ENCODE data around the gene HS3ST4.

Gene HS3ST4

GRCh38 chr16:26178298-26178697 lies 486.5 kb downstream of the HS3ST4 start:
- TF ChIP-seq CTCF (IDR thresholded peaks at IDR 0.05; ENCODE audit: control insufficient read depth, insufficient read depth, low read depth, low read length, missing control alignments) = no peak

GRCh38 chr16:26186091-26186615 lies 494.4 kb downstream of the HS3ST4 start:
- no peak overlapping the region for H3K4me3 ChIP-seq (ENCODE audit: control insufficient read depth, low read depth, low read length)
- no peak for TF ChIP-seq CTCF (IDR thresholded peaks at IDR 0.05; ENCODE audit: control insufficient read depth, insufficient read depth, low read depth, low read length, missing control alignments)
- no peak for DNase-seq (ENCODE audit: low read depth)

More at GRCh38 chr16:26178298-26178697, 486.5 kb downstream of the HS3ST4 start:
- H3K4me3 ChIP-seq (ENCODE audit: control insufficient read depth, low read depth, low read length) = no peak overlapping the region
- no peak for DNase-seq (ENCODE audit: low read depth)
